Activated naive CD4-positive, alpha-beta T cell treated with anti-CD3 and anti-CD28 coated beads, Interleukin-2, amount 10 ng/mL, durations not matched to agents 7 days and 5 days (primary cell): ENCODE measurements around the gene KNDC1.
"Not testable (repeated sequence)": the region's sequence is repeated elsewhere in the genome, so short reads cannot be mapped to it uniquely, and the experiment has no call there.

Experiments
- CTCF ChIA-PET: fragments of 350-600 bp; sonication (Branson Sonifier 250); formaldehyde crosslinking; loops from one replicate; lab custom pipeline; 2021; ENCODE audit warnings: antibody characterized with exemption; lab: Charles Lee
- DNase-seq: peaks from one replicate; pipeline ENCODE4 v3.0.0-alpha.2; 2020
- H3K27ac Mint-ChIP-seq: one replicate; pipeline ENCODE4 v1.8.0; 2021; ENCODE audit warnings: mild to moderate bottlenecking, moderate library complexity, mixed read lengths
- H3K27me3 Mint-ChIP-seq: one replicate; pipeline ENCODE4 v1.8.0; 2021; ENCODE audit warnings: mild to moderate bottlenecking, mixed read lengths
- H3K36me3 Mint-ChIP-seq: one replicate; pipeline ENCODE4 v1.8.0; 2021; ENCODE audit warnings: mixed read lengths
- H3K4me1 Mint-ChIP-seq: one replicate; pipeline ENCODE4 v1.8.0; 2021; ENCODE audit warnings: mixed read lengths
- H3K4me3 Mint-ChIP-seq: one replicate; pipeline ENCODE4 v1.8.0; 2021; ENCODE audit warnings: mild to moderate bottlenecking, moderate library complexity, mixed read lengths
- H3K9me3 Mint-ChIP-seq: one replicate; pipeline ENCODE4 v1.8.0; 2021; ENCODE audit warnings: mixed read lengths

The KNDC1 gene, protein sequence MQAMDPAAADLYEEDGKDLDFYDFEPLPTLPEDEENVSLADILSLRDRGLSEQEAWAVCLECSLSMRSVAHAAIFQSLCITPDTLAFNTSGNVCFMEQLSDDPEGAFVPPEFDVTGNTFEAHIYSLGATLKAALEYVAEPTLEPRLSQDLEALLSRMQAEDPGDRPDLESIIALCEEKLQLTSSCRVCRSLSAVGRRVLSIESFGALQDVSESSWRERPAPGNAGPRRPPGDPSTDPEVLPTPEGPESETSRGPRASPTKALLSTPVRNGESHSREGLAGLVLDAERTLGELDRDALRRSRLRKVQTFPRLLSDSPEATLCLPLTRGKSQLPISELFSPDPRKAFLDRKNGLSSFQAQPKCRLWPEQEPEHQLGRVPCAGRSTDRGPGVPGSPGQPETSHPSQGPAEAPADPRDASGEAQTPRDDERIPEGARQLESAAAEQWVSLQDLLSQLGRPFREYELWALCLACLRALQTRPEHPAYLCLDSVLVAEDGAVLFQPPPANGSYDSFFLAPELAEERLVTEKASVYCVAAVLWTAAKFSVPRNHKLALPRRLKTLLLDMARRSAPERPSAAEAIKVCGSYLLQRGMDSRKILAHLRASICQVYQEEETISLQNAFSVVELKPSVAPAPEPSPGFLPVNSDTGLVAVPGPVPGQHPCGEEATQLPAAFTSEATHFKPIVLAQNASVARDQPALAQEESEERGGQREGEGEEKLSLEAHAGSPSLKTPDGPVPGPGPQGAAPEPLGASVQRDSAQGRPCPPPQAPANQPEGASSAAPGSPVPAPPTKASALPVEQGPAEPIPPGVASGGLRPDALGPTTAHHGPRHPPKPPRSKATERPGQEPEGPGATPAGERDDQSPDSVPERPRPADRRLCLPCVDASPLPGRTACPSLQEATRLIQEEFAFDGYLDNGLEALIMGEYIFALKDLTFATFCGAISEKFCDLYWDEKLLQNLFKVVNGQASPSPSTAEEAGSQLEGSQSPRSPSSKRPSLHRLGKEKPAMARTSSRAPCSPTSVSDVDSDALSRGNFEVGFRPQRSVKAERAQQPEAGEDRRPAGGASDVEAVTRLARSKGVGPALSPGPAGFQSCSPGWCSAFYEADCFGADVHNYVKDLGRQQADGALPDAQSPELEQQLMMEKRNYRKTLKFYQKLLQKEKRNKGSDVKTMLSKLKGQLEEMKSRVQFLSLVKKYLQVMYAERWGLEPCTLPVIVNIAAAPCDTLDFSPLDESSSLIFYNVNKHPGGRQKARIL (N-terminal part only)

DNA sequence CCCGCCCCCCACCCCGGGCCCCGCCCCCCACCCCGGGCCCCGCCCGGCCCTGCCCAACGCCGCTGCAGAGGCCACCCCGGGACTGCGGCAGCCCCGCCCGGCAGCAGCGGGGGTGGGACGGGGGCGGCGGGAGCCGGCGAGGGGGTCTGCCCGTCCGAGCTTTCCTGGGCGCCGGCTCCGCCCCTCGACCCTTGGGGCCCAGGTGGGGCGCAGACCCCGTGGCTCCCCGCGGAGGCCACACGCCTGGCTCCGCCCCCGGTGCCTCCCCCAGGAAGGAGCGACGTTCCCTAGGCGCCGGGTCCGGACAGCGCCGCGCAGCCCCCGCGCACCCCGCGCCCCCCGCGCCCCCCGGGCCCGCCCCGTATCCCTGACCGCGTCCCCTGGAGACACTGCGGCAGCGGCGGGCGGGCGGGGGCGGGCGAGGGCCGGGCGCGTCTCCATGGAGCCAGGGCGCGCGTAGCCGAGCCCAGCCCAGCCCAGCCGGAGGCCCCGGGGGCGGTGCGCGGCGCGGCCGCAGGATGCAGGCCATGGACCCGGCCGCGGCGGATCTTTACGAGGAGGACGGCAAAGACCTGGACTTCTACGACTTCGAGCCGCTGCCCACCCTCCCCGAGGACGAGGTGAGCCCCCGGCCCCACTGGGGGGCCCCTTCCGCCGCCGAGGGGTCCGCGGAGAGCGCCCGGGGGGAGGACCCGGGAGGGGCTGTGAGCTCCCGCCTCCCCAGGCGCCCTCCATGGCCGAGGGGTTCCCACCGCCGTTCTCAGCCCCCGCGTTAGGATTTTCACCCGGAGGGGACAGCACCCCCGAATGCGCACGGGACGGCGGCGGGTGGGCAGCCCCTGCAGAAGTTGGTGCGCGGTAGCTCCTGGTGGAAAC lies at the start of gene KNDC1:
KNDC1 (plus strand) TSS at position 270 of the 876 bp plus-strand sequence; CDS start at position 519, 249 bp downstream.
- peak within 1 kb of the TSS; percentile 35 for H3K4me3 Mint-ChIP-seq
- DNase-seq = peak; percentile 65
- CTCF ChIA-PET = no interaction called here
- H3K27me3 Mint-ChIP-seq = peaks cover 49% of the 10 kb centered on the region
- H3K4me1 Mint-ChIP-seq = no peaks in the 10 kb centered on the region
- H3K9me3 Mint-ChIP-seq = no peaks in the 10 kb centered on the region
- no peaks in the 10 kb centered on the region for H3K36me3 Mint-ChIP-seq
- no peak within 1 kb of the TSS for H3K27ac Mint-ChIP-seq

DNA sequence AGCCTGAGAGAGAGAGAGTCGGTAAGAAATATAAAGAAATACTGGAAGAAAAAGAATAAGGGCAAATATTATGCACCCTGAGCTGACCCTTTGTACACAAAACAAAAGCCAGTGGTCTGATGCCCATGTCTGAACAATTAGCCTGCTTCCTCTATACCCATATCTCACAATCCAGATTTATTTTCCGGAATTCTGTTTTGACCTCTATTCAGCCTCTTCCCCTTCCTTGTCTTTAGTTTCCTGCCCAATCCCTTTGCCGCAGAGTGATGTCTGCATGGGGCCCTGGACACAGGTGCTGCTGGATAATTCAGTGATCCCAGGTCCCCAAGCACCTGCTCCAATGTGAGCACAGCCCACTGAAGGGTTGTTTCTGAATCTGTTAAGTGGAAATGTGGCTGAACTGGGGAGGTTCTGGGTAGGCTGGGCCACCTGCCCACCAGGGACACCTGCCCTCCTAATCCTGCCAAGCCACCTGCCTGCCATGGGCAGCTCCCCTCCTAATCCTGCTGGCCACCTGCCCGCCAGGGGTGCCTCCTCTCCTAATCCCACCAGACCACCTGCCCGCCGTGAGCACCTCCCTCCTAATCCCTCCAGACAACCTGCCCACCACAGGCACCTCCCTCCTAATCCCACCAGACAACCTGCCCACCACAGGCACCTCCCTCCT lies 49.3 kb upstream of the KNDC1 start:
- Mint-ChIP-seq H3K9me3 (peaks cover 24% of the 10 kb centered on the region), H3K36me3 (peaks cover 2% of the 10 kb centered on the region), H3K27me3 (peaks cover 4% of the 10 kb centered on the region), H3K27ac (no peak overlapping the region), H3K4me1 (no peaks in the 10 kb centered on the region), H3K4me3 (no peak overlapping the region)
- DNase-seq = no peak
- CTCF ChIA-PET = no interaction called here

DNA sequence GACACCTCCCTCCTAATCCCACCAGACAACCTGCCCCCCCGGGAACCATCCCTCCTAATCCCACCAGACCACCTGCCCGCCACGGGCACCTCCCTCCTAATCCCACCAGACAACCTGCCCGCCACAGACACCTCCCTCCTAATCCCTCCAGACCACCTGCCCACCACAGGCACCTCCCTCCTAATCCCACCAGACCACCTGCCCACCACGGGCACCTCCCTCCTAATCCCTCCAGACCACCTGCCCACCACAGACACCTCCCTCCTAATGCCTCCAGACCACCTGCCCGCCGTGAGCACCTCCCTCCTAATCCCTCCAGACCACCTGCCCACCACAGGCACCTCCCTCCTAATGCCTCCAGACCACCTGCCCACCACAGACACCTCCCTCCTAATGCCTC lies 48.4 kb upstream of the KNDC1 start:
- CTCF ChIA-PET = not testable (repeated sequence)
- H3K9me3 Mint-ChIP-seq = peaks cover 24% of the 10 kb centered on the region

DNA sequence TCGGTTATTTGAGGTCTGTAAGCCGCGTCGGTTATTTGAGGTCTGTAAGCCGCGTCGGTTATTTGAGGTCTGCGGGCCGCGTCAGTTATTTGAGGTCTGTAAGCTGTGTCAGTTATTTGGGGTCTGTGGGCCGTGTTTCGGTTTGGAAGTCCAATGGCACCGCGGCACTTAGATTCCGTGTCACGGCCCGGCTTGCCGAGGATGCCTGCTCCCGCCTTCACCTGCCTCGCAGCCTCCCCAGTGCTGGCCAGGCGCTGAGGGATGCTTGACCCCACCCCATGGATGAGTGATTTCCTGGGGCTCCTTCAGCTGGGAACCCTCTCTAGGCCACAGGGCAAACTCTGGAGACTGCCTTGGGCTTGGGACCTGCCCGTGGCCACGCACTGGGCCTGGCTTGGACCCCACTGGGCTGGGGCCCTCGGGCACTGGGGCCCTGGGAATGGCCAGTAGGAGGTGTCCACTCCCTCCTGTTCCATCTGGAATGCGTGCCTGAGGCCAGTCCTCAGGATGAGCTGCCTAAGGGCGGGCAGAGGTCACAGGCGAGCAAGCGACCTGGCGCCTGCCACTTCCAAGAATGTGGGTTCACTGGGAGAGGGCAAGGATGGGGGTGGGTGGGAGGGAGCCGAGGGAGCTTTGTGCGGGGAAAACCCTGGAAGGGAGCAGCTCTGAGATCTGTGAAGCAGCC lies 46.7 kb upstream of the KNDC1 start:
- no peak overlapping the region for H3K4me3 Mint-ChIP-seq
- CTCF ChIA-PET = no interaction called here
- H3K36me3 Mint-ChIP-seq = no peaks in the 10 kb centered on the region
- H3K27ac Mint-ChIP-seq = no peak overlapping the region
- H3K9me3 Mint-ChIP-seq = peaks cover 11% of the 10 kb centered on the region
- no peak for DNase-seq
- H3K4me1 Mint-ChIP-seq = no peaks in the 10 kb centered on the region
- peaks cover 4% of the 10 kb centered on the region for H3K27me3 Mint-ChIP-seq

More for the DNA sequence above, 48.4 kb upstream of the KNDC1 start:
- not testable (repeated sequence) for H3K36me3 Mint-ChIP-seq, H3K4me3 Mint-ChIP-seq, H3K4me1 Mint-ChIP-seq, DNase-seq, H3K27ac Mint-ChIP-seq, H3K27me3 Mint-ChIP-seq

DNA sequence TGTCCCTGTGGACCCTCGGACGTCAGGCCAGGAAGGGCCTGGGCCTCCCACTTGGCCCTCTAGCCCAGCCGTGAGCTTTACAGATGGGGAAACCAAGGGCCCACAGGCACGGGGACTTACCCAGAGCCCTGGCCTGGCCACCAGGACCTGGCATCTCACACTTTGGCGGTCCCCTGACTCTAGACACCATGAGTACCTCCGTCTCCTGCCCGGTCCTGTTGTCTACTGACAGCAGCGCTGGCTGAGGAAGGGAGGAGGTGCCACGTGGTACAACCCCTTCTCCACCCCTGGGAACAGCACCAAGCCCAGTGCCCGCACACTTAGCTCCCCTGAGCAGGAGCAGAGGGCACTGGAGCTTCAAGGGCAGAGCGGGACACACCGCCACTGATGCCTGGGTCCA lies 46.2 kb upstream of the KNDC1 start:
- no peak for DNase-seq
- Mint-ChIP-seq H3K36me3 (no peaks in the 10 kb centered on the region), H3K9me3 (peaks cover 10% of the 10 kb centered on the region), H3K4me3 (no peak overlapping the region), H3K27me3 (peaks cover 4% of the 10 kb centered on the region), H3K4me1 (no peaks in the 10 kb centered on the region), H3K27ac (no peak overlapping the region)
- CTCF ChIA-PET = no interaction called here

DNA sequence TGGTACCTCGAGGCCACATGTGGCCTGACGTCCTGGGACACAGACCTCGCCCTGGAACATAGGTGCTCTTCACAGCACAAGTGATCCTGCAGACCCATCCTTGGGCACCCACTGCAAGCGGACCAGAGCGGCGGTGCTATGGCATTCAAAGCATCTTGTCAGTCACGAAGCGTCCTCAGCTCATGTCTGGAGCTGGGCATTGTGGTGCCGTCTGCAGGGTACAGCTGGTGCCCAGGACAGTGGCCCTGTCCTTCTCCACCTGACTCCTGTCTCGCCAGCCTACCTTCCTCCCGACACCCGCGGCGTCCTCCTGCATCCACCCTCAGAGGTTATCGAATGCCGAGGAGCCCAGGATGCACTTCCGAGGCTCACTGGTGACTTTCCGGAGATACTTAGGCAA lies 45.8 kb upstream of the KNDC1 start:
- Mint-ChIP-seq H3K4me3 (no peak overlapping the region), H3K9me3 (peaks cover 11% of the 10 kb centered on the region), H3K36me3 (no peaks in the 10 kb centered on the region), H3K4me1 (no peaks in the 10 kb centered on the region), H3K27me3 (peaks cover 4% of the 10 kb centered on the region), H3K27ac (no peak overlapping the region)
- CTCF ChIA-PET = no interaction called here
- no peak for DNase-seq

DNA sequence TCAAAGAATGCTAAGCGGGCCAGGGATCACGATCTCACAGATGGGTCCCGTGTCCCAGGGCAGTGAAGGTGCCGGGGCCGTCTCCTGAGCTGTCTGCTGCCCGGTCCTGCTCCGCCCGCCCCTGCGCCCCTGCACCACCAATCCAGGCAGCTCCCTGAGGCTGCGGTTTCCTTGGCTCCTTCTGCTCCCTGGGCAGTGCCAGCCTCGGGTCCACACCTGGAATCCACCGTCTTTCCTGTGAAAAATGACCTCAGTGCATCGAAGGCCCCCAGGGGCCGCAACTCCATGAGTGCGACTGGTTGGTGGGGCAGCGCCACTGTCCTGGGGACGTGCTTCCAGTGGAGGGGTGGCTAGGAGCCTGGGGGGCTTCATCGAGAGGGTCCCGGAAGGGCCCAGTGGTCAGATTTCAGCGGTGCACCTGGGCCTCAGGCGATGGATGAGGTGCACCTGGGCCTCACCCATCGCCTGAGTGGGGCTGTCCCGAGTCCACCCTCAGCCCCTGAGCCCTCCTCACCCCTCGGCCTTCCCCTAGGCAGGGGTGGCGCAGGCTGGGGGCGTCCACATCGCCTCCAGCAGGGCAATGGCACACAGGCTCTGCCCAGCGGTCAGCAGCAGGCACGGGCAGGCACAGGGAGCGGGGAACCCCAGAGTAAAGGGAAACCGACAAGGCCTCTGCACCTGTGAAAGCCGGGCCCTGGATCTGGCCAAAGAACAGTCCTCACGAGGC lies 45.1 kb upstream of the KNDC1 start:
- no peaks in the 10 kb centered on the region for H3K36me3 Mint-ChIP-seq
- H3K27ac Mint-ChIP-seq = no peak overlapping the region
- H3K9me3 Mint-ChIP-seq = peaks cover 8% of the 10 kb centered on the region

DNA sequence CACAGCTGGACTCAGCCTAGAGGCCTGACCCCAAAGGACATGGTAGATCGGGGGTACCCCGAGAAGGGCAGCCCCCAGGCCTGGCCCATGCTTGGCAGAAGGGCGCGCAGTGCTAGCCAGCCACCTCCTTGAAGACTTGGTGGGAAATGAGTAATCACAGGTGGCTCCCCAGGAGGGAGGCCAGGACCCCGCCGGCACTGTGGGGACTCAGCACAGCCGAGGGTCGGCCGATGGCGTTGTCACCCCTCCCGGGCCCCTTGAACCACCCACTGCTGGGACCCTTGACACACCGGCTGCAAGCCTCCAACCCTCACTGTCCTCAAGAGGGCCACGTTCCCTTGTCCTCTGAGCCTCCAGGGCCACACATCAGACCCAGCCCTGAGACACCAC lies 44.6 kb upstream of the KNDC1 start:
- Mint-ChIP-seq H3K9me3 (peaks cover 8% of the 10 kb centered on the region), H3K27me3 (no peaks in the 10 kb centered on the region), H3K4me1 (no peaks in the 10 kb centered on the region), H3K27ac (no peak overlapping the region), H3K4me3 (no peak overlapping the region), H3K36me3 (no peaks in the 10 kb centered on the region)
- CTCF ChIA-PET = no interaction called here
- DNase-seq = no peak

More for the DNA sequence above, 45.1 kb upstream of the KNDC1 start:
- Mint-ChIP-seq H3K4me1 (no peaks in the 10 kb centered on the region), H3K27me3 (no peaks in the 10 kb centered on the region), H3K4me3 (no peak overlapping the region)
- no peak for DNase-seq
- CTCF ChIA-PET = no interaction called here

DNA sequence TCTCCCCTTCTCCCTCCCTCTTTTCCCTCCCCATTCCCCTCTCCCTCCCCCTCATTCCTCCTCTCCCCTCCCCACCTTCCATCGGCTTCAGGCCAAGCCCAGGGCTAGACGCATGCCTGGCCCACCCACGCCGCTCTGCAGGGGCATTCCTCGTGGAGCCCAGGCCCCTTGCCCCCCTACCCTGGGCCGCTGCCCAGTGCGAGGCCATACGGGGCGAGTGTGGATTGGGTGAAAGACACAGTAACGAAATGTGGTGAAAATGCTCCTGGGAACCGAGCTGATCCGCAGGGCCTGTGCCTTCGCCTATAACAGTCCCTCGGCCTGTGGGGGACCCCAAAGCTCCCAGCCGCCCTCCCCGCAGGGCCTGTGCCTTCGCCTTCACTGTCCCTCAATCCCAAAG lies 44.0 kb upstream of the KNDC1 start:
- CTCF ChIA-PET = no interaction called here
- no peak for DNase-seq
- no peaks in the 10 kb centered on the region for H3K27me3 Mint-ChIP-seq
- H3K4me3 Mint-ChIP-seq = no peak overlapping the region
- peaks cover 8% of the 10 kb centered on the region for H3K9me3 Mint-ChIP-seq
- no peak overlapping the region for H3K27ac Mint-ChIP-seq
- no peaks in the 10 kb centered on the region for H3K4me1 Mint-ChIP-seq
- no peaks in the 10 kb centered on the region for H3K36me3 Mint-ChIP-seq

DNA sequence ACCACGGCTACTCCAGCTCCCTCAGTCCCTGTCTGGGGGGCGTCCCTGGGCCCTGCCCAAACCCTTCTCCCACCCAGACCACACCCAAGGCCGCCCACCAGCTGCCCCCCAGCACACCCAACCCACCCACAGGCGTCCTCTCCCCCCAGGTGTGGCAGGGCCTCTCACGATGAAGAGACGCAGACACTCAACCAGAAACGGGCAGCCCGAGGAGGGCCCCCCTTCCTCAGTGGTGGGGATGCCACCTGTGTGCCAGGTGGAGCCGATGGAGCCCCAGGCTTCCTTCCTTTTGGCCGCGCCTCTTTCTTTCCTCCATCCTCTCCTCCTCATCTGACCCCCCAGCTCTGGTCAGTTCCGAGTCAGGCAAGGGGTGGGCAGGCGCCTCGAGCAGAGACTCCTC lies 43.6 kb upstream of the KNDC1 start:
- CTCF ChIA-PET = no interaction called here
- H3K4me3 Mint-ChIP-seq = no peak overlapping the region
- H3K27me3 Mint-ChIP-seq = no peaks in the 10 kb centered on the region
- no peaks in the 10 kb centered on the region for H3K36me3 Mint-ChIP-seq
- no peak for DNase-seq
- H3K4me1 Mint-ChIP-seq = no peaks in the 10 kb centered on the region
- H3K27ac Mint-ChIP-seq = no peak overlapping the region
- peaks cover 8% of the 10 kb centered on the region for H3K9me3 Mint-ChIP-seq

DNA sequence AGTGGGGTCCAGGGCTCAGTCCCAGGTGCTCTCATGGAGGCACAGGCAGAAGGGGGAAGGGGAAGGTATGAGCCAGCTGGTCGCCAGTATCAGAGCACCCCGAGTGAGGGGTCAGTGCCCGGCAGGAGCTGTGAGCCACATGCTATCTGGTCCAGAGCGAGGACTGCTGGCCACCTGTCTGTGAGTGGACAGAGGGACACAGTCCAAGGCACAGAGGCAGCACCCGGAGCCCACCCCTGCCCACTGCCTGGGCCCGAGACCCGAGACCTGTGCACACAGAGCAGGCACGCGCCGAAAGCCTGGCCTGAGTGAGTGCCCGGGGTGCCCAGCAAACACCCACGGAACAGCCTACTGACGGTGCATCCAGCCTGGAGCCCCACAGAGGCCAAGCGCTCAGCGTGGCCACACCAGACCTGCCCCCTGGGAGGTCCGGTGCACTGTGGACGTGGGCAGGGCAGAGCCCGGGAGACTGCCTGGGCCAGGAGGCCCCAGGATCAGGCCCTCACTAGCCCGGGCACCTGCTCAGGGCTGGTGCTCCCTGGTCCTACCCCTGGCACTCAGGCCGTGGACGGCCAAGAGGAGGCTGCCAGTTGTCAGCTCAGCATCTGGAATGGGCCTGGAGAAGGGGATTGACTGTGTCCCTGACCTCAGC lies 42.9 kb upstream of the KNDC1 start:
- H3K4me3 Mint-ChIP-seq = no peak overlapping the region

DNA sequence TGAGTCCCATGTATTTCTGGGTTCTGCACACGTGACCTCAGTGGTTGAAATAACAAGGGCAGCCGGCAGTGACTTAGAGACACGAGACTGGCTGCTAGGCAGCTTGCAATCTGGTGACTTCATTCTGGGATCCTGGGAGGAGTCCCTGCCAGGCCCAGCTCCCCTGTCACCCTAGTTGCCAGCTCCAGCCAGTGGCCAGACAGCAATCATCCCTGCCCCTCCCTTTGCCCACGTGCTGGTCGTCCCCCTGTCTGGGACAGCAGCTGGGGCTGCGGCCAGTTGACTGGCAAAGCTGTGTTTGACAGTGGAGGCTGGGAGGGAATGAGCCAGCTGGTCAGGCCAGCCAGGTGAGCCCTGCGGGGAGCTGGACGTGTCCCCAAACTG lies 42.3 kb upstream of the KNDC1 start:
- no peaks in the 10 kb centered on the region for H3K36me3 Mint-ChIP-seq
- DNase-seq = no peak
- peaks cover 8% of the 10 kb centered on the region for H3K9me3 Mint-ChIP-seq
- no peak overlapping the region for H3K4me3 Mint-ChIP-seq
- CTCF ChIA-PET = no interaction called here
- H3K4me1 Mint-ChIP-seq = no peaks in the 10 kb centered on the region
- H3K27ac Mint-ChIP-seq = no peak overlapping the region
- H3K27me3 Mint-ChIP-seq = no peaks in the 10 kb centered on the region

More for the DNA sequence above, 42.9 kb upstream of the KNDC1 start:
- H3K4me1 Mint-ChIP-seq = no peaks in the 10 kb centered on the region
- H3K36me3 Mint-ChIP-seq = no peaks in the 10 kb centered on the region
- H3K27ac Mint-ChIP-seq = no peak overlapping the region
- CTCF ChIA-PET = no interaction called here
- DNase-seq = no peak
- H3K9me3 Mint-ChIP-seq = peaks cover 8% of the 10 kb centered on the region
- no peaks in the 10 kb centered on the region for H3K27me3 Mint-ChIP-seq
